Endothelial cell of umbilical vein (primary cell): ENCODE data around the gene AURKAIP1. TPM values are rescaled to one million over a fixed set of nuclear protein-coding genes. Genes with fewer than 3 reads are reported as not detected.

Experiments used
- BruUV-seq: library from RNA; stranded (reverse); fragments of 400-500 nt; replicated peaks from 2 replicates; lab custom pipeline; 2021; lab: Mats Ljungman, UMichigan
- CTCF ChIA-PET: fragments of 300-600, 350-600 bp; sonication (Branson Sonifier 250); formaldehyde crosslinking; loops from one replicate; lab custom pipeline; 2021; ENCODE audit warnings: antibody characterized with exemption, inconsistent platforms; lab: Charles Lee
- POLR2A ChIA-PET: fragments of 300-600, 350-600 bp; sonication (Branson Sonifier 250); formaldehyde crosslinking; loops from one replicate; lab custom pipeline; 2021; ENCODE audit warnings: antibody characterized with exemption, inconsistent platforms; lab: Charles Lee
- DNase-seq: peaks from one replicate; pipeline ENCODE4 v3.0.0-alpha.2; 2011; ENCODE audit warnings: low read depth, low spot score
- FAIRE-seq: peaks from 2 replicates; lab custom pipeline; 2011; peaks lifted over from hg19 to GRCh38; lab: Jason Lieb, UNC
- H2AFZ ChIP-seq: 2 replicates; pipeline ENCODE4 v1.6.0; 2012; ENCODE audit warnings: low read depth, low read length, control low read depth, inconsistent platforms
- H3K27ac ChIP-seq: 2 replicates; pipeline ENCODE4 v1.5.1; 2011; ENCODE audit warnings: low read depth, mild to moderate bottlenecking, control low read depth, low read length, moderate library complexity; ENCODE audit not compliant: insufficient read depth
- H3K27me3 ChIP-seq, 2 experiments: 2 replicates each; pipeline versions ENCODE4 v1.6.0 to v1.6.1; 2011; ENCODE audit warnings: low read length in 2 of 2, mixed read lengths in 1 of 2; ENCODE audit not compliant: control insufficient read depth in 2 of 2, insufficient read depth in 2 of 2
- H3K36me3 ChIP-seq, 2 experiments: 2 replicates in 1 of 2; 3 replicates in 1 of 2; pipeline ENCODE4 v1.5.1; 2011; ENCODE audit warnings: low read length in 2 of 2, mild to moderate bottlenecking in 1 of 2, moderate library complexity in 1 of 2; ENCODE audit not compliant: control insufficient read depth in 2 of 2, insufficient read depth in 2 of 2; ENCODE audit errors: extremely low read depth in 1 of 2
- H3K4me1 ChIP-seq: 3 replicates; pipeline ENCODE4 v1.5.1; 2011; ENCODE audit warnings: mild to moderate bottlenecking, low read length; ENCODE audit not compliant: control insufficient read depth, insufficient read depth; ENCODE audit errors: extremely low read depth
- H3K4me2 ChIP-seq: 2 replicates; pipeline ENCODE4 v1.6.1; 2011; ENCODE audit warnings: low read length, control low read depth, mixed read lengths; ENCODE audit not compliant: insufficient read depth
- H3K4me3 ChIP-seq, 3 experiments: fragments of 200-600 bp in 1 of 3; sonication (generic), shearing (Covaris generic) in 1 of 3; replicated peaks in 1 of 3; 2 replicates each; pipeline ENCODE4 v1.5.1; 2011 to 2016; ENCODE audit warnings: control low read depth in 3 of 3, low read length in 3 of 3, mild to moderate bottlenecking in 2 of 3, inconsistent platforms in 1 of 3, low read depth in 1 of 3, moderate library complexity in 1 of 3; ENCODE audit not compliant: insufficient read depth in 1 of 3
- H3K79me2 ChIP-seq: 2 replicates; pipeline ENCODE4 v1.6.0; 2012; ENCODE audit warnings: low read length, inconsistent platforms; ENCODE audit not compliant: control insufficient read depth, insufficient read depth
- H3K9ac ChIP-seq: replicated peaks from 2 replicates; pipeline ENCODE3; 2011; ENCODE audit warnings: low read length, control low read depth; ENCODE audit not compliant: insufficient read depth; ENCODE audit errors: extremely low read depth
- H3K9me1 ChIP-seq: replicated peaks from 3 replicates; pipeline ENCODE4 v1.6.0; 2011; ENCODE audit warnings: mild to moderate bottlenecking, low read length; ENCODE audit not compliant: control insufficient read depth, insufficient read depth; ENCODE audit errors: extremely low read depth
- H3K9me3 ChIP-seq: replicated peaks from 2 replicates; pipeline ENCODE4 v1.5.1; 2012; ENCODE audit warnings: low read length, inconsistent platforms; ENCODE audit not compliant: control insufficient read depth, insufficient read depth
- H4K20me1 ChIP-seq: replicated peaks from 2 replicates; pipeline ENCODE3; 2011; ENCODE audit warnings: mild to moderate bottlenecking, low read length; ENCODE audit not compliant: control insufficient read depth, insufficient read depth; ENCODE audit errors: extremely low read depth
- CTCF ChIP-seq, 2 donors: IDR thresholded peaks; 1 replicate in 1 of 2; 2 replicates in 1 of 2; pipeline ENCODE4 v1.5.1; 2011; ENCODE audit warnings: low read length in 2 of 2, mild to moderate bottlenecking in 2 of 2, moderate library complexity in 2 of 2, control low read depth in 1 of 2, inconsistent platforms in 1 of 2, low read depth in 1 of 2; ENCODE audit not compliant: insufficient read depth in 1 of 2; ENCODE audit errors: extremely low read depth in 1 of 2
- EZH2 ChIP-seq: IDR thresholded peaks from 2 replicates; pipeline ENCODE4 v1.6.1; 2012; ENCODE audit warnings: borderline replicate concordance, low read depth, mild to moderate bottlenecking, moderate library complexity, low read length, inconsistent platforms; ENCODE audit not compliant: severe bottlenecking
- FOS ChIP-seq: IDR thresholded peaks from 2 replicates; pipeline ENCODE4 v1.6.1; 2011; ENCODE audit warnings: mild to moderate bottlenecking, low read length, moderate library complexity, borderline replicate concordance; ENCODE audit not compliant: insufficient read depth
- GATA2 ChIP-seq: IDR thresholded peaks from 2 replicates; pipeline ENCODE4 v1.7.0; 2011; ENCODE audit warnings: low read depth, mild to moderate bottlenecking, moderate library complexity, mixed read lengths, low read length; ENCODE audit not compliant: insufficient read length, insufficient read depth
- JUN ChIP-seq: IDR thresholded peaks from 2 replicates; pipeline ENCODE4 v1.6.1; 2011; ENCODE audit warnings: borderline replicate concordance, low read depth; ENCODE audit not compliant: insufficient read length, insufficient read depth
- MAX ChIP-seq: IDR thresholded peaks from 2 replicates; pipeline ENCODE4 v1.6.1; 2011; ENCODE audit not compliant: insufficient read depth, insufficient read length
- MYC ChIP-seq: IDR thresholded peaks from one replicate; pipeline ENCODE4 v1.6.1; 2011; ENCODE audit warnings: mild to moderate bottlenecking, low read depth, low read length
- POLR2A ChIP-seq: IDR thresholded peaks from 2 replicates; pipeline ENCODE4 v1.6.1; 2012; ENCODE audit warnings: low read depth, mild to moderate bottlenecking, control low read depth, low read length
- POLR2AphosphoS5 ChIP-seq: IDR thresholded peaks from 2 replicates; pipeline ENCODE4 v1.6.1; 2012; ENCODE audit warnings: low read depth, mild to moderate bottlenecking, control low read depth, low read length, moderate library complexity; ENCODE audit not compliant: insufficient read depth
- dilution Hi-C: fragments of 300-500 bp; cut with MboI; formaldehyde crosslinking; loops from one replicate; pipeline ENCODE4 v1.15.0; 2019; ENCODE audit warnings: low sequenced_read_pairs; ENCODE audit not compliant: extremely low pct_ligation_motif_present
- intact Hi-C: fragments of 100-400 bp; cut with micrococcal nuclease; formaldehyde crosslinking; loops from one replicate; pipeline ENCODE4 v1.10.0; 2022
- polyA plus RNA-seq, 4 experiments: library from polyadenylated mRNA; depleted of rRNA in 3 of 4; stranded (reverse) in 3 of 4; unstranded in 1 of 4; fragments of >200 nt; gene quantifications; 2 replicates each; pipeline versions ENCODE4 v1.2.1 to v1.2.3, GENCODE V29; 2011 to 2012; ENCODE audit warnings: missing spikeins in 1 of 4
- total RNA-seq: library from RNA; stranded (reverse); gene quantifications from 2 replicates; pipeline ENCODE4 v1.2.3, GENCODE V29; 2021

Gene AURKAIP1
- total and polyA plus RNA-seq, 2 donors (not counting 3 experiments of a cell fraction or from before 2014, with no cell fraction given): 73.3 to 151 TPM

- TF ChIP-seq EZH2 (no peak), GATA2 (peak; percentile 21)
- Histone ChIP-seq H4K20me1 (no peaks in the 10 kb centered on the region), H3K79me2 (no peaks in the 10 kb centered on the region), H3K27me3 (no peaks in the 10 kb centered on the region), H3K4me3 (no peak overlapping the region), H3K9me3 (no peaks in the 10 kb centered on the region), H3K9me1 (no peaks in the 10 kb centered on the region), H3K9ac (no peak overlapping the region), H3K27ac (no peak overlapping the region), H2AFZ (no peak overlapping the region), H3K4me2 (no peak overlapping the region), H3K4me1 (no peaks in the 10 kb centered on the region), H3K36me3 (no peaks in the 10 kb centered on the region)
- BruUV-seq: no TSS peak
- no peak for DNase-seq
- CTCF ChIA-PET: no interaction called here
- dilution Hi-C loops (no loop called here), intact Hi-C loops (no loop called here)
- FAIRE-seq: peak; percentile 62
- POLR2A ChIA-PET: no interaction called here
Observed at GRCh38 chr1:1360506-1361169, 14.4 kb downstream of the AURKAIP1 start.

- no peak for DNase-seq
Observed at GRCh38 chr1:1359664-1360468, 15.1 kb downstream of the AURKAIP1 start.

More at GRCh38 chr1:1359664-1360468, 15.1 kb downstream of the AURKAIP1 start:
- intact Hi-C loops: no loop called here
- no peak overlapping the region for H2AFZ ChIP-seq
- no peak overlapping the region for H3K9ac ChIP-seq
- H3K4me1 ChIP-seq: no peaks in the 10 kb centered on the region
- no peak overlapping the region for H3K27ac ChIP-seq
- no peak for TF ChIP-seq EZH2
- TF ChIP-seq MAX: no peak
- TF ChIP-seq POLR2AphosphoS5: no peak
- no peak for TF ChIP-seq JUN
- TF ChIP-seq CTCF (IDR thresholded peaks at IDR 0.05; ENCODE audit: extremely low read depth in 1 of 2, insufficient read depth in 1 of 2, low read depth in 1 of 2, low read length in 2 of 2): no peak
- TF ChIP-seq POLR2A: no peak
- TF ChIP-seq FOS: no peak
- no peak for TF ChIP-seq GATA2
- no peak for TF ChIP-seq MYC
- dilution Hi-C loops: no loop called here
- H3K9me3 ChIP-seq: no peaks in the 10 kb centered on the region
- BruUV-seq: no TSS peak
- FAIRE-seq: no peak
- ChIA-PET POLR2A (no interaction called here), CTCF (no interaction called here)
- H3K79me2 ChIP-seq: no peaks in the 10 kb centered on the region
- no peaks in the 10 kb centered on the region for H3K36me3 ChIP-seq
- no peak overlapping the region for H3K4me2 ChIP-seq
- no peaks in the 10 kb centered on the region for H4K20me1 ChIP-seq
- no peak overlapping the region for H3K4me3 ChIP-seq
- no peaks in the 10 kb centered on the region for H3K9me1 ChIP-seq
- H3K27me3 ChIP-seq: peaks cover 0 to 3% of the 10 kb centered on the region in 2 experiments
